GM18907 (cell line): Measurements from ENCODE around the gene CARS2.
"Not testable (repeated sequence)": the region's sequence is repeated elsewhere in the genome, so short reads cannot be mapped to it uniquely, and the experiment has no call there.

Source experiments
- ATAC-seq: cut with Tn5 transposase; IDR thresholded peaks from one replicate; pipeline ENCODE4 v1.9.1; 2021; ENCODE audit warnings: mild to moderate bottlenecking, moderate library complexity; ENCODE audit not compliant: unreplicated experiment

Gene CARS2

GRCh38 chr13:110705826-110706569 lies at the start of gene CARS2:
Gene CARS2 (minus strand): TSS chr13:110706116. CDS start chr13:110706093, 23 bp downstream.
- peak; percentile 97 for ATAC-seq

GRCh38 chr13:110748271-110748670 lies 42.4 kb upstream of the CARS2 start:
- no peak for ATAC-seq

- no peak for ATAC-seq
Measured at GRCh38 chr13:110746438-110746837, 40.5 kb upstream of the CARS2 start.

- no peak for ATAC-seq
Measured at GRCh38 chr13:110743687-110744086, 37.8 kb upstream of the CARS2 start.

GRCh38 chr13:110737555-110737954 lies 31.6 kb upstream of the CARS2 start:
- ATAC-seq, result no peak

GRCh38 chr13:110734561-110734960 lies 28.6 kb upstream of the CARS2 start:
- ATAC-seq, result no peak

- no peak for ATAC-seq
Measured at GRCh38 chr13:110731072-110731471, 25.2 kb upstream of the CARS2 start.

- no peak for ATAC-seq
Measured at GRCh38 chr13:110726726-110727125, 20.8 kb upstream of the CARS2 start.

- not testable (repeated sequence) for ATAC-seq
Measured at GRCh38 chr13:110726153-110726552, 20.2 kb upstream of the CARS2 start.

GRCh38 chr13:110723598-110723997 lies 17.7 kb upstream of the CARS2 start:
- no peak for ATAC-seq

- ATAC-seq, result no peak
Measured at GRCh38 chr13:110722971-110723370, 17.1 kb upstream of the CARS2 start.

GRCh38 chr13:110719036-110719710 lies 13.3 kb upstream of the CARS2 start:
- no peak for ATAC-seq

GRCh38 chr13:110716247-110716515 lies 10.3 kb upstream of the CARS2 start:
- no peak for ATAC-seq

GRCh38 chr13:110715395-110716246 lies 9.7 kb upstream of the CARS2 start:
- peak; percentile 64 for ATAC-seq

GRCh38 chr13:110714797-110715394 lies 9.0 kb upstream of the CARS2 start:
- no peak for ATAC-seq

- no peak for ATAC-seq
Measured at GRCh38 chr13:110713981-110714796, 8.3 kb upstream of the CARS2 start.

- no peak for ATAC-seq
Measured at GRCh38 chr13:110713642-110713952, 7.7 kb upstream of the CARS2 start, which contains the start of gene ING1. Gene ING1 (plus strand): TSS chr13:110713700. CDS start chr13:110714150, 450 bp downstream.

- ATAC-seq, result peak; percentile 64
Measured at GRCh38 chr13:110712849-110713641, 7.1 kb upstream of the CARS2 start.

GRCh38 chr13:110712081-110712848 lies 6.3 kb upstream of the CARS2 start:
- ATAC-seq, result peak; percentile 32
